PC-3 (cell line): Measurements from ENCODE around the gene SOS1.

ENCODE experiments used
- CTCF ChIP-seq: fragments of 300-600 bp; sonication (generic); conservative IDR thresholded peaks from 2 replicates; pipeline ENCODE4 v1.5.1; 2017; ENCODE audit warnings: antibody characterized with exemption, low read depth, mild to moderate bottlenecking, low read length
- EZH2 ChIP-seq: fragments of 300-600 bp; sonication (generic); IDR thresholded peaks from one replicate; pipeline ENCODE4 v1.6.1; 2017; ENCODE audit warnings: antibody characterized with exemption, mild to moderate bottlenecking, low read length; ENCODE audit not compliant: unreplicated experiment

DNA sequence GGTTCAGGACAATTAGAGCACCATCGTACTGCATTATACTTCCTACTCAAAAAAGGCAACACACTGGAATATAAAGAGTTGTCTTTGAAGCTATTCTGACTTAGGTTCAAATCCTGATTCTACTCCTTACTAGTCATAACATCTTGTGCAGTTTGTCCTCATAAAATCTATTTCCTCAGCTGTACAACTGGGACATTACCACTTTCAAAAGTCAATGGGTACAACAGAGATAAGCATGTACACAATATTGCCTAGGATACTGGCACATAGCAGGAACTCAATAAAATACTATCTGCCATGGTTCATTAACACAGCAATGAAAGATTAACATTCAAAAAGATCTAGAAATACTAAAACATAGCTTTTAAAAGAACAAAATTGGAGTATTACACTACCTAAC is 11.3 kb downstream of the SOS1 start:
- TF ChIP-seq CTCF, result no peak
- no peak for TF ChIP-seq EZH2
